HG03342 (cell line): ENCODE data around the gene AP1G2.
A peak's percentile ranks its signal among the peaks of the same experiment; 100 is the strongest.
"Not testable (repeated sequence)": the region's sequence is repeated elsewhere in the genome, so short reads cannot be mapped to it uniquely, and the experiment has no call there.

ENCODE experiments used
- ATAC-seq: cut with Tn5 transposase; IDR thresholded peaks from one replicate; pipeline ENCODE4 v1.9.1; 2021; ENCODE audit warnings: mild to moderate bottlenecking, moderate library complexity; ENCODE audit not compliant: unreplicated experiment

Gene AP1G2

DNA sequence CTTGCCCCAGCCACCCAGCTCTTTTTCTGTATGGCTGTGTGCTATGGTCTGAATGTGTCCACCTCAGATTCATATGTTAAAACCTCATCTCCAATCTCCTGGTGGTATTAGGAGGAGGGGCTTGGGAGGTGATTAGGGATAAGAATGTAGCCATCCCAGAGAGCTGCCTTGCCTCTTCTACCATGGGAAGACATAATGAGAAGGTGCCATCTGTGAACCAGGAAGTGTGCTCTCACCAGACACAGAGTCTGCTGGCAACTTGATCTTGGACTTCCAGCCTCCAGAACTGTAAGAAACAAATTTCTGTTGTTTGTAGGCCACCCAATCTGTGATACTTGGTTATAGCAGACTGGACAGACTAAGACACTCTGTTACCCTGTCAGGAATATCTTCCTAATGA is 33.8 kb upstream of the AP1G2 start:
- no peak for ATAC-seq

GRCh38 chr14:23600806-23601205 is 33.2 kb upstream of the AP1G2 start:
- no peak for ATAC-seq

GRCh38 chr14:23600322-23600707 is 32.7 kb upstream of the AP1G2 start:
- ATAC-seq = no peak

DNA sequence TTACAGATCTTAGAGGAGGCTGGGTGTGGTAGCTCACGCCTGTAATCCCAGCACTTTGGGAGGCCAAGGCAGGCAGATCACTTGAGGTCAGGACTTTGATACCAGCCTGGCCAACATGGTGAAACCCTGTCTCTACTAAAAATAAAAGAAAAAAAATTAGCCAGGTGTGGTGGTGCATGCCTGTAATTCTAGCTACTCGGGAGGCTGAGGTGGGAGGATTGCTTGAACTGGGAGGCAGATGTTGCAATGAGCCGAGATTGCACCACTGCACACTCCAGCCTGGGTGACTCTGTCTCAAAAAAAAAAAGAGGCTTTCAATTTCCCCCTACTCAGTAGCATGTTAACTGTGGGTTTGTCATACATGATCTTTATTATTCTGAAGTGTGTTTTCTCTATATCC is 26.6 kb upstream of the AP1G2 start:
- ATAC-seq = not testable (repeated sequence)

GRCh38 chr14:23590198-23590597 is 22.6 kb upstream of the AP1G2 start:
- ATAC-seq = no peak

DNA sequence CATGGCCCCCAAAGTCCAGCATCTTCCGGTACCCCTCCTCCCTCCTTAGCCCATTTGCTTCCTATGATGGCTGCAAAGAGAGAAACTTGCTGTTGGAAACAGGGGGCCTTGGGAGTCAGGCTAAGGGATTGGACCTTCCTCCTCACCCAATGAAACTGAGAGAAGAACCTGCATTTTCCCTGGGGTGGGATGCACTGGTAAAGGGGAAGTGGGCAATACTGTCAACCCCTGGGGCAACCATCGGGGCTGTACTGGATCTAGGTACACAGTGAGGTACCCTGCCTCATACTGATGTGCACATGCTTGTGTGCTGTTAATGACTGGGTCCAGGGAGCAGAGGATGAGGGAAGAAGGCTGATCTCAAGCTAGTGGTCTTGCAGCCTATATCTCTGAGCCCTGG is 22.0 kb upstream of the AP1G2 start:
- peak; percentile 5 for ATAC-seq

DNA sequence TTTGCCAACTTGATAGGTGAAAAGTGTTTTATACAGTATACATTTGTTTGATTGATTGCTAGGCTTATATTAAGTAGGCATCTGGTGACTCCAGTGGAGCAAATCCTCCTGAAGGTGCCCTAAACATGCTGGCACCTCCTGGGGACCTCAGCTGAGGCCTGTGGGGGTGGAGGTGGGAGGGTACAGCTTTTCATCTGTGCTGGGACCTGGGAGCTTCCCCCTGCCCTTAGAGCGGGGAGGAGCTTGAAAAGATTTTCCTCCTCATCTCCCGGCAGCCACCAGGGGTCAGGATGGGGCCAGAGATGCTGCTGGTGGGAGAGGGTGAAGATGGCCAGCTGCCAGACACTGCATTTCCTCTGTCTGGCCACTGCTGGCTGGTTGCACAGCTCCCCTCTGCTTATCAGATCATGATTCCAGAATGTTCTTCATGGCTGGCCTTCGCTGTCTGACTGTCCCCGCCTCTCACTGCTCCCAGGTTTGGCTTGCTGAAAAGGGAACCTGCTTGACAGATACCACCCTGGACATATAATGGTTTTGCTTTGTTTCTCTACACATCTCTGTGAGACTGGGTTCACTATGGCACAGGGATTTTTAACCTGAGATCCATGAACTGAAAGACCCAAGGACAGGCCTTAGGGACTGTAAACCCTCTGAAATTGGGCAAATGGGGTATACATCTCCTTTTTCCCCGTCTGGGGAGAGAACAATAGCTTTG is 21.4 kb upstream of the AP1G2 start:
- peak; percentile 96 for ATAC-seq

DNA sequence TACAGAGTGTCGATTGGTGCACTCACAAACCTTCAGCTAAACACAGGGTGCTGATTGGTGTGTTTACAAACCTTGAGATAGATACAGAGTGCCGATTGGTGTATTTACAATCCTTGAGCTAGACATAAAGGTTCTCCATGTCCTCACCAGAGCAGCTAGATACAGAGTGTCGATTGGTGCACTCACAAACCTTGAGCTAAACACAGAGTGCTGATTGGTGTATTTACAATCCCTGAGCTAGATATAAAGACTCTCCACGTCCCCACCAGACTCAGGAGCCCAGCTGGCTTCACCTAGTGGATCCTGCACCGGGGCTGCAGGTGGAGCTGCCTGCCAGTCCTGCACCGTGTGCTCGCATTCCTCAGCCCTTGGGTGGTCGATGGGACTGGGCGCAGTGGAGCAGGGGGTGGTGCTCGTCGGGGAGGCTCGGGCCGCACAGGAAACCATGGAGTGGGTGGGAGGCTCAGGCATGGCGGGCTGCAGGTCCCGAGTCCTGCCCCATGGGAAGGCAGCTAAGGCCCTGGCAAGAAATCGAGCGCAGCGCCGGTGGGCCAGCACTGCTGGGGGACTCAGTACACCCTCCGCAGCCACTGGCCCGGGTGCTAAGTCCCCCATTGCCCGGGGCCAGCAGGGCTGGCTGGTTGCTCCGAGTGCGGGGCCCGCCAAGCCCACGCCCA is 17.1 kb upstream of the AP1G2 start:
- not testable (repeated sequence) for ATAC-seq

- not testable (repeated sequence) for ATAC-seq
These were observed 16.4 kb upstream of the AP1G2 start for GRCh38 chr14:23583761-23584526.

DNA sequence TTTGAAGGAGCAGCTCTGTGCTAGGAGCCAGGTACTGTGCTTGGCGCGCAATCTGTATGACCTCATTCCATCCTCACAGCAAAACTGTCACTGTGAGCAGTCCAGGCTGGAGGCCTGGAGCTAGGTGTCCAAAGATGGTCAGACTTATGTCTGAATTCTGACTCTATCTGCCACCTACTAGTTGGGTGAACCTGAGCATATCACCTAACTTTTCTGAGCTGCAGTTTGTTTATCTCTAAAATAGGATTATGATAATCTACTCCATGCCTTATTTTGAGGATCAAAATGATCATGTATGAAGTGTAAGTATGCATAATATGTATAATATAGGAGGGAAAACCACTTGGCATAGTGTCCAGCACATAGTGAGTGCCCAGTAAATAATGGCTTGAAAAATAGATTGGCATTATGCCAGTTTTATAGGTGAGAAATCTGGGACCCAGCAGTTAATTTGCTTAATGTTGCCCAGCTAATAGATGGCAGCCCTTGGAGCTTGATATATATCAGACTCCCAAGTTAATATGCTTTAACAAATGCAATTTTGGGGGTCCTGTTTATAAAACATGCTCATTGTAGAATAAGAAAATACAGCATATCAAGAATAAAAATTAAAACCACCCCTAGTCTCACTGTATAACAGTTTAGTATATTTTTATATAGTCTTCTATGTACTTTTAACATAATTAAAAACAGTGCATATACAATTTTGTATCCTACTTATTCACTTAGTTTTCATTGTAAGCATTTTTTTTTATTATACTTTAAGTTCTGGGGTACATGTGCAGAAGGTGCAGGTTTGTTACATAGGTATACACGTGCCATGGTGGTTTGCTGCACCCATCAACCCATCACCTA is 15.5 kb upstream of the AP1G2 start:
- no peak for ATAC-seq

DNA sequence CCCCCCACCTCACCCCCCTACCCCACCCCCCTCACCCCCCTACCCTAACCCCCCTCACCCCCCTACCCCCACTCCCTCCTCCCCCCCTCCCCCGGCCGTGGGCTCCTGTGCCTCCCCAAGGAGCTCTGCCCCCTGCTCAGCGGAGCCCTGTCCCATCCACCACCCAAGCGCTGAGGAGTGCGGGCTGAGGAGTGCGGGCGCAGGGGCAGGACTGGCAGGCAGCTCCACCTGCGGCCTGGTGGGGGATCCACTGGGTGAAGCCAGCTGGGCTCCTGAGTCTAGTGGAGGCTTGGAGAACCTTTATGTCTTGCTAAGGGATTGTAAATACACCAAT is 13.3 kb upstream of the AP1G2 start:
- no peak for ATAC-seq

DNA sequence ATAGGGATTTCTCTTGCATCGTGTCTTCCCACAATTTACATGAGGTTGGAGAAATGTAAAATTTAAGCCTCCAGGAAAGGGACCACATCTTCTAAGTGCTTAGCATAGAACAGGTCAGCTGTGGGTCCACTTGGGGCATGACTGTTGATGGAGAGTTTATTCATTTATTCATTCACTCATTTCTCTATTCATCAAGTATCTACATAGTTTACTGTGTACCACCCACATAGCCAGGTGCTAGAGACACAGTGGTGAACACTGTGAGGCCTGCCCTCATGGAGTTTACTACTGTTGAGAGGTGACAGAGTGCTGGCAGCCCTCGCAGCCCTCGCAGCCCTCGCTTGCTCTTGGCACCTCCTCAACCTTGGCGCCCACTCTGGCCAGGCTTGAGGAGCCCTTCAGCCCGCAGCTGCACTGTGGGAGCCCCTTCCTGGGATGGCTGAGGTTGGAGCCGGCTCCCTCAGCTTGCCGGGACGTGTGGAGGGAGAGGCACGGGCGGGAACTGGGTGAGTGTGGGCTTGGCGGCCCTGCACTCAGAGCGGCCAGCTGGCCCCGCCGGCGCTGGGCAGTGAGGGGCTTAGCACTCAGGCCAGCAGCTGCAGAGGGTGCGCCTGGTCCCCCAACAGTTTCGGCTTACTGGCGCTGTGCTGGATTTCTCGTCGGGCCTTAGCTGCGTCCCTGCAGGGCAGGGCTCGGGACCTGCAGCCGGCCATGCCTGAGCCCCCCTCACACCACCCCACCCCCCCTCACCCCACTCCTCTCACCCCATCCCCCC is 12.7 kb upstream of the AP1G2 start:
- ATAC-seq = no peak

GRCh38 chr14:23579739-23580138 is 12.1 kb upstream of the AP1G2 start:
- ATAC-seq = no peak

DNA sequence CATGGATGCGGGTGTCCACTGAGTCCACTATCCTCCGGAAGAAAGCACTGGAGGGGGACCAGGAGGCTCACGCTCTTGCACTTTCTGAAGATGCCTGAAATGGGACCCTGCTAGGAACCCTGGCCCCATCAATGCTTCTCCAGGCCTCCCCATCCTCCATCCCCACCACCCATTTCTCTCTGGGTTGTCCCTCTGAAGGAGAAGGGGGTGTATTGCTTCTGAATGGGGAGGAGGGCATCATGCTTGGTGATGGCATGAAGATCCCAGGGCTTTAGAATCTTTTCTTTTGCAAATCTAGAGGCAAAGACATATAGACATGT is 11.7 kb upstream of the AP1G2 start:
- no peak for ATAC-seq

- ATAC-seq = no peak
These were observed 11.1 kb upstream of the AP1G2 start, which contains the start of gene JPH4 for GRCh38 chr14:23578560-23579310. Gene JPH4 (minus strand): TSS chr14:23578790. CDS start chr14:23577453, 1,337 bp downstream.

DNA sequence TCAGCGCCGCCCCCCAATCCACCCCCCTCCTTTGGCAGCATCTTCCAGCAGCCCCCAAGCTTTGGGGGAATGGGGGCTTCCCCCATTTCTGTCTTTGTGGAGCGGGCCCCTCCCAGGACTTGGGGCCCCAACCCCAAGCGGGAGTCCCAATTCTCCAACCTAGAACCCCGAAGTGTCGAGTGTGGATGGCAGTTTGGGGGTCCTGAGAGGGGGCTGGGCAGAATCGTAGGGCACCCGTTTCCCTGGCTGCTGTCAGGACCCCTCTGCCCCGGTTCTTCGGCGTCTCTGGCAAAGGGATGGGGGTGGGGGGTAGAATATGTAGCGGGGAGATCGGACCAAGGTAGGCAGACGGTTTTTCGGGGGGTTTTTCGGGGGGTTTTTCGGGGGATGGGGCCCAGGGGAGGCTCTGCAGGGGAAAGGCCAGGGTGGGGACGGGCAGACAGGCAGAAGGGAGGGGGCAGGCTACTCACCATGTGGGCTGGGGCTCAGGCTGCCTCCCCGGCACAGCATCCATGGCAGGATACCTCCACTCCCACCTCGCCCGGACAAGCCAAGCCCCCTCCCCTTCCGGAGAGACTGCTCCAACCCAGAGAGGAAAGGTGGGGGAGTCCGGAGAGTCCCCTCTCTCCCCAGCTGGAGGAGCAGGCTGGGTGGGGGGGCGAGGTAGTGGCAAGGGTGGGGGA is 10.3 kb upstream of the AP1G2 start:
- no peak for ATAC-seq

DNA sequence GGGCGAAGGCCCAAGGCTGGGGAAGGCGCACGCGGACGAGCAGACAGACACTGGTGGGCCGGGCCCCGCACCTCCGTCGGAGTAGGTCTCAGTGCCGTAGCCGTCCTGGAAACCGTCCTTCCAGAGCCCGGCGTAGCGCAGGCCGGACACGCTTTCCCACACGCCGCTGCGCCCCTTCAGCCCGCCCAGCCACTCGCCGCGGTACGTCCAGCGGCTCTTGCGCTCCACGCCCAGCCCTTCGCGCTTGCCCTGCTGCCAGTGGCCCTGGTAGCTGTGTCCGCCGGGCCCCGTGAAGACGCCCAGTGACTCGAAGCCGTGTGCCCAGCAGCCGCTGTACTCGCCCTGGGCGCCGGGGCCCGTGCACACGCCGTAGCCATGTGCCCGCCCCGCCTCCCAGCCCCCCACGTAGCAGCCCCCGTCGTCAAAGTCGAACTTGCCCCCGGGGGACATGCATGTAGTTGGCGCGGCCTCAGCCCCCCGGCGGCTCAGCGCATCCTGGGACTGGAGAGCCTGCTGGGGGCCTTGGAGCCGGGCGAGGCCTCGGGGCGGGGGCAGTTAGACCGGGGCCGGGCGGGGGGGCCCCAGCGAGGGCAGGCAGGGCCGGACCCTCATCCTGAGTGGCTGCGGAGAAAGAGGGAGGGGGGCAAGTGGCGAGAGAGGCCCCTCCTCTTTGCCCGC is 9.6 kb upstream of the AP1G2 start:
- no peak for ATAC-seq

DNA sequence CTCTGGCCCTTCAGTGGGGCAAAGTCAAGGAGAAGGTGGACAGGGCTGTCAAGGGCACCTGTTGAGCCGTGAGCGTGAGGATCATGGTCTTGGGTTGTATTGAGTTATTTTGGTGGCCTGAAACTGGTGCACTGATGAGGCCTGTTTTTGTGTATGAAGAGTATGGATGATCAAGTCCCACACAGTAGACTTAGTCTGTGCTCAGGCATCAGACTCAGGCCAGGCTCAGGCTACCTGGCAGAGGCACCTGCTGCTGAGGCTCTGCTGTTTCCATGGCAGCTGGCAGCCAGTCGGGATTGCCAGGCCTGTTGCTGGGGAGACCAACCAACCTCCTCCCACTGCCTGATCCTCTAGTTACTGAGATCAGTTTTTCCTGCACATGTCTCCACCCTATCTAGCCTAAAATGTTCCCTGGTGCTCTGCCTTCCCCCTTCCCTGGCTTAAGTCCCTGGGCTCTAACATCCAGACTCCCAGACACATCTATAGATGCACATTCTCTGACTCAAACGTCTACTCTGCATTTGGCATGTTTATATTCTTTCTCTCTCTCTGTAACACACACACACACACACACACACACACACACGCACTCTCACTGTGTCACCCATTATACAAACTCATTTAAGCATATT is 5.9 kb upstream of the AP1G2 start:
- ATAC-seq = no peak
